NCI-H2081 (cell line): Measurements from ENCODE around the gene MGAT4C.
"Not testable (repeated sequence)": the region's sequence is repeated elsewhere in the genome, so short reads cannot be mapped to it uniquely, and the experiment has no call there.

Experiments
- DNase-seq, 2 experiments: peaks; one replicate each; lab custom pipeline; 2025; lab: John Stamatoyannopoulos, UW

The MGAT4C gene

GRCh38 chr12:86134561-86134960 is 121.6 kb downstream of the MGAT4C start:
- no peak for DNase-seq

- DNase-seq: not testable (repeated sequence)
These were observed 129.3 kb downstream of the MGAT4C start for GRCh38 chr12:86126900-86127299.

- no peak for DNase-seq
These were observed 133.2 kb downstream of the MGAT4C start for GRCh38 chr12:86122846-86123468.

- DNase-seq: no peak
These were observed 138.0 kb downstream of the MGAT4C start for GRCh38 chr12:86118161-86118560.

- no peak for DNase-seq
These were observed 138.5 kb downstream of the MGAT4C start for GRCh38 chr12:86117711-86118110.

- no peak for DNase-seq
These were observed 152.1 kb downstream of the MGAT4C start for GRCh38 chr12:86104087-86104486.

- DNase-seq: no peak
These were observed 159.0 kb downstream of the MGAT4C start for GRCh38 chr12:86097161-86097560.

GRCh38 chr12:86091681-86092080 is 164.5 kb downstream of the MGAT4C start:
- DNase-seq: no peak

GRCh38 chr12:86081843-86082242 is 174.3 kb downstream of the MGAT4C start:
- no peak for DNase-seq

GRCh38 chr12:86059052-86059451 is 197.1 kb downstream of the MGAT4C start:
- not testable (repeated sequence) for DNase-seq

GRCh38 chr12:86057092-86057845 is 198.9 kb downstream of the MGAT4C start:
- DNase-seq: no peak

GRCh38 chr12:86052921-86053320 is 203.3 kb downstream of the MGAT4C start:
- DNase-seq: no peak

GRCh38 chr12:86050010-86050409 is 206.2 kb downstream of the MGAT4C start:
- DNase-seq: no peak

- DNase-seq: no peak
These were observed 211.8 kb downstream of the MGAT4C start for GRCh38 chr12:86044396-86044795.

- DNase-seq: no peak
These were observed 214.1 kb downstream of the MGAT4C start for GRCh38 chr12:86042062-86042461.

- no peak for DNase-seq
These were observed 237.8 kb downstream of the MGAT4C start for GRCh38 chr12:86018361-86018760.

GRCh38 chr12:86015026-86015425 is 241.2 kb downstream of the MGAT4C start:
- no peak for DNase-seq

GRCh38 chr12:86006727-86007126 is 249.5 kb downstream of the MGAT4C start:
- DNase-seq: no peak

- no peak for DNase-seq
These were observed 258.1 kb downstream of the MGAT4C start for GRCh38 chr12:85998074-85998473.

- DNase-seq: no peak
These were observed 259.9 kb downstream of the MGAT4C start for GRCh38 chr12:85996280-85996679.

GRCh38 chr12:85993746-85994145 is 262.4 kb downstream of the MGAT4C start:
- DNase-seq: no peak

GRCh38 chr12:85985996-85986395 is 270.2 kb downstream of the MGAT4C start:
- DNase-seq: peak in 1 of 2 experiments; percentile 30

- no peak for DNase-seq
These were observed 272.6 kb downstream of the MGAT4C start for GRCh38 chr12:85983601-85984000.

GRCh38 chr12:85979641-85980040 is 276.6 kb downstream of the MGAT4C start:
- DNase-seq: no peak
